Kidney capillary endothelial cell (primary cell): ENCODE results near the gene DDX41.
A peak's percentile ranks its signal among the peaks of the same experiment; 100 is the strongest.

Experiments used
- DNase-seq: peaks from one replicate; pipeline ENCODE4 v3.0.0-alpha.2; 2018; ENCODE audit warnings: low spot score

DDX41 gene

DNA sequence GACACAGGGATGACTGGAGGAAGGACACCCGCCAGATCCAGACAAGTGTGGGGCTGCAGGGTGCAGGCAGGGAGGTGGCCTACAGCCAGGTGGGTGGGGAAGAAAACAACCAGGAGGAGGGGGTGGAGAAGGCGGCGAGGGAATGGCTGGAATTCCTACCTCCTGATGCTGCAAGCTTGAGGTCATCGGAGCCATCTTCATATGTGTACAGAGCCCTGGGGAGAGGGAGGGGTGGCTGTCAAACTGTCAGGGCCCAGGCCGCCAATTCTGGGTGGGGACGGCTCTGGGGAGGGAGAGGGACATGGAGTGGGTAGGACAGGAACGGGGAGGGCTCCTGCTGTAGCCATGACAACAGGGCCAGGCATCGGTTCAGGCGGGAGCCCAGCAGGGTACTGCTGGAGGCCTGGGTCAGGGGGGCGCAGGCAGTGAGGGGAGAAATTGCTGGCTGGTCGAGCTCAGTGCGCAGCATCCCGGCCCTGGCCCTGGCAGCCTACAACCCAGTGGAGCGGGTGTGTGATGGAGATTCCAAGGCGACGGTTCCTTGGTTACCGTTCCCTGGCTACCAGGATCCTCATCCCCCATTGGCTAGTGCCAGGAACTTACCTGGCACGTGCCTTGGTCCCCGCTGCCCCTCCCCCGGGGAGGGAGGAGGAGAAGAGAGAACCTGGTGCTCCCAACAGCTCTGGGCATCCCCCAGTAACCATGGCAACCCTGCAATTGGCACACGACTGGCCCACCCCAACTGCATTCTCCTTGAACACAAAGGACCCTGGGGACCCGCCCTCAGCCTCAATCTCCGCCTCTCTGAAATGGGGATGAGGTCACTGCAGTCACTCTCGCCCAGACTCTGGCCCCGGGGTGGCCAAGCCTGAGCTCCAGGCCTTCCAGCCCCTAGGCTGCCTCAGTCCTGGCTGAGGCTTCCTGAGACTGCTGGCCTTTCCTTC is 47.8 kb downstream of the DDX41 start:
- no peak for DNase-seq

- DNase-seq, result no peak
These were observed 48.5 kb downstream of the DDX41 start for GRCh38 chr5:177468329-177468684.

DNA sequence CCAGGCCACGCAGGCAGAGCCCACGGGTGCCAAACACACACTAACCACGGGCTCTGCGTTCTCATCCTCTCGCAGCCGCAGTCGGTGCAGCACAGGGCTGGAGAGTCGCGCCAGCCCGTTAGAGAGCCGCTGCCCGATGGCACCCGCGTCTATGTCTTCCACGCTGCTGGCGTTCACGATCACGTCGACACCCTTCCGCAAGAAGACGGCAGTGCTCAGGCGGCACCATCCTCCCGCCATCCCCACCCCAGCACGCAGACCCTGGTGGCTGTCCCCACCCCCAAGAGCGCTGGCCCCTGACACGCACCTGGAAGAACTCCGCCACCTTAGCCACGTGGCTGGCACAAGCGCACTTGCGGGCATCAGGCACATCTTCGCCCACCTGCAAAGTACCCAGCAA is 49.3 kb downstream of the DDX41 start:
- DNase-seq, result no peak

DNA sequence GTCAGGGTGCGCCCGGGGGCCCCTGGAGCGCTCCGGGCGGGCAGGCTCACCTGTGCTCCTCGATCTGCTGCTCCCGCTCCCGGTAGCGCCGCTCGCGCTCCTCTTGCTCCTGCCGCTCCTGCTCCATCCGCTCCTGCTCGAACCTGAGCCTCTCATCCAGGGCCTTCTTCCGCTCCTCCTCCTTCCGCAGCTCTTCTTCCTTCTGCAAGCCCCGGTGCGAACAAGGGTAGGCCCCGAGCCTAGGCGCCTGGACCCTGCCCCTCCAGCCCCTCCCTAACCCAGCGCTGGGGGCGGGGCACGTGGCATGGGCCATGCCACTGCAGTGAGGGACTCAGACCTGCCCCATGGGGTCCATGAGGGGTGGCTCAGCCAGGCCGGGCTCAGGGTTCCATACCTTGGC is 49.9 kb downstream of the DDX41 start:
- DNase-seq, result no peak

- no peak for DNase-seq
These were observed 51.7 kb downstream of the DDX41 start for GRCh38 chr5:177465044-177465443.

- peak; percentile 93 for DNase-seq
These were observed 54.6 kb downstream of the DDX41 start for GRCh38 chr5:177462021-177462670.
